MCF 10A (cell line): ENCODE data around the gene SLC6A7. TPM values are rescaled to one million over a fixed set of nuclear protein-coding genes. Genes with fewer than 3 reads are reported as not detected.

Source experiments
- BruUV-seq: library from RNA; stranded (reverse); fragments of 400-500 nt; replicated peaks from 2 replicates; lab custom pipeline; 2021; lab: Mats Ljungman, UMichigan
- CTCF ChIA-PET: fragments of 300-600 bp; sonication (Branson Sonifier 250); formaldehyde crosslinking; extraction: SDS; loops from one replicate; lab custom pipeline; 2021; ENCODE audit warnings: antibody characterized with exemption, inconsistent platforms; lab: Yijun Ruan, JAX
- POLR2A ChIA-PET: fragments of 300-600, 350-650 bp; sonication (Branson Sonifier 250); formaldehyde crosslinking; extraction: SDS; loops from one replicate; lab custom pipeline; 2020; ENCODE audit warnings: antibody characterized with exemption, inconsistent platforms; lab: Yijun Ruan, JAX
- DNase-seq: peaks from one replicate; pipeline ENCODE4 v3.0.0-alpha.2; 2018; ENCODE audit not compliant: unreplicated experiment
- H3K27ac Mint-ChIP-seq: one replicate; pipeline ENCODE4 v1.8.0; 2022; ENCODE audit warnings: mild to moderate bottlenecking, low read depth, mixed read lengths; ENCODE audit not compliant: unreplicated experiment
- H3K27me3 Mint-ChIP-seq: one replicate; pipeline ENCODE4 v1.8.0; 2022; ENCODE audit warnings: mixed read lengths; ENCODE audit not compliant: insufficient read depth, unreplicated experiment
- H3K36me3 Mint-ChIP-seq: one replicate; pipeline ENCODE4 v1.8.0; 2022; ENCODE audit warnings: mild to moderate bottlenecking, moderate library complexity, mixed read lengths; ENCODE audit not compliant: insufficient read depth, unreplicated experiment
- H3K4me1 Mint-ChIP-seq: one replicate; pipeline ENCODE4 v1.8.0; 2022; ENCODE audit warnings: mixed read lengths; ENCODE audit not compliant: insufficient read depth, unreplicated experiment
- H3K4me3 Mint-ChIP-seq: one replicate; pipeline ENCODE4 v1.8.0; 2022; ENCODE audit warnings: mild to moderate bottlenecking, moderate library complexity, mixed read lengths; ENCODE audit not compliant: unreplicated experiment
- H3K9me3 Mint-ChIP-seq: one replicate; pipeline ENCODE4 v1.8.0; 2022; ENCODE audit warnings: mixed read lengths; ENCODE audit not compliant: unreplicated experiment
- CTCF ChIP-seq: fragments of 200-600 bp; IDR thresholded peaks from one replicate; pipeline ENCODE4 v1.8.0; 2022; ENCODE audit warnings: antibody characterized with exemption, mild to moderate bottlenecking; ENCODE audit not compliant: unreplicated experiment
- intact Hi-C: fragments of 100-400 bp; cut with micrococcal nuclease; formaldehyde crosslinking; loops from 2 replicates; pipeline ENCODE4 v1.14.1; 2022
- total RNA-seq: library from RNA; stranded (reverse); gene quantifications from 2 replicates; pipeline ENCODE4 v1.2.3, GENCODE V29; 2022

Gene SLC6A7
- total RNA-seq, 1 experiment from 2014 or later = not detected

GRCh38 chr5:150188146-150188842, 1.6 kb upstream of the SLC6A7 start:
- Mint-ChIP-seq H3K9me3 (no peaks in the 10 kb centered on the region), H3K27ac (no peak overlapping the region), H3K4me1 (no peaks in the 10 kb centered on the region), H3K4me3 (no peak overlapping the region), H3K36me3 (no peaks in the 10 kb centered on the region), H3K27me3 (peaks cover 41% of the 10 kb centered on the region)
- no peak for DNase-seq
- ChIA-PET CTCF (interaction anchor here (0.6 to 1.4 kb wide), 3 partner anchors 12 to 43 kb away, joined by 4 read pairs; no protein-coding TSS in a partner anchor), POLR2A (no interaction called here)
- TF ChIP-seq CTCF = no peak
- intact Hi-C loops = no loop called here
- BruUV-seq = no TSS peak

GRCh38 chr5:150189326-150189725, 536 bp upstream of the SLC6A7 start:
- H3K4me1 Mint-ChIP-seq = no peaks in the 10 kb centered on the region
- no TSS peak for BruUV-seq
- DNase-seq = no peak
- peaks cover under 1% of the 10 kb centered on the region for H3K36me3 Mint-ChIP-seq
- peaks cover 41% of the 10 kb centered on the region for H3K27me3 Mint-ChIP-seq
- no peak overlapping the region for H3K4me3 Mint-ChIP-seq
- CTCF ChIA-PET = no interaction called here
- no peak overlapping the region for H3K27ac Mint-ChIP-seq
- POLR2A ChIA-PET = no interaction called here
- intact Hi-C loops = no loop called here
- H3K9me3 Mint-ChIP-seq = no peaks in the 10 kb centered on the region
- no peak for TF ChIP-seq CTCF

GRCh38 chr5:150190503-150190979, 679 bp downstream of the SLC6A7 start:
- no peak for TF ChIP-seq CTCF
- CTCF ChIA-PET = interaction anchor here (0.6 kb wide), 1 partner anchor 156 kb away, joined by 3 read pairs; no protein-coding TSS in a partner anchor
- H3K9me3 Mint-ChIP-seq = no peaks in the 10 kb centered on the region
- BruUV-seq = no TSS peak
- POLR2A ChIA-PET = no interaction called here
- no peak overlapping the region for H3K4me3 Mint-ChIP-seq
- no peak for DNase-seq
- intact Hi-C loops = no loop called here
- H3K4me1 Mint-ChIP-seq = no peaks in the 10 kb centered on the region
- peaks cover 41% of the 10 kb centered on the region for H3K27me3 Mint-ChIP-seq
- H3K36me3 Mint-ChIP-seq = peaks cover 4% of the 10 kb centered on the region
- no peak overlapping the region for H3K27ac Mint-ChIP-seq

GRCh38 chr5:150190987-150191386, 1.1 kb downstream of the SLC6A7 start:
- ChIA-PET CTCF (interaction anchor here (0.6 kb wide), 1 partner anchor 156 kb away, joined by 3 read pairs; no protein-coding TSS in a partner anchor), POLR2A (no interaction called here)
- Mint-ChIP-seq H3K4me3 (no peak overlapping the region), H3K27ac (no peak overlapping the region), H3K4me1 (no peaks in the 10 kb centered on the region), H3K27me3 (peaks cover 41% of the 10 kb centered on the region), H3K36me3 (peaks cover 4% of the 10 kb centered on the region), H3K9me3 (no peaks in the 10 kb centered on the region)
- BruUV-seq = no TSS peak
- intact Hi-C loops = no loop called here
- no peak for TF ChIP-seq CTCF
- DNase-seq = no peak
